Mesothelial cell of epicardium (in vitro differentiated cells): ENCODE data around the gene LRRC49. TPM values are rescaled to one million over a fixed set of nuclear protein-coding genes. Genes with fewer than 3 reads are reported as not detected.
A peak's percentile ranks its signal among the peaks of the same experiment; 100 is the strongest.

Experiments
- DNase-seq, 2 experiments: peaks; one replicate each; pipeline ENCODE4 v3.0.0; 2021; ENCODE audit warnings: low spot score in 2 of 2; ENCODE audit not compliant: unreplicated experiment in 2 of 2
- H3K27ac Mint-ChIP-seq: 2 replicates; pipeline ENCODE4 v1.8.0; 2021; ENCODE audit warnings: mixed read lengths
- H3K27me3 Mint-ChIP-seq: 2 replicates; pipeline ENCODE4 v1.8.0; 2021; ENCODE audit warnings: low read depth, mixed read lengths
- H3K36me3 Mint-ChIP-seq: 2 replicates; pipeline ENCODE4 v1.8.0; 2021; ENCODE audit warnings: mixed read lengths
- H3K4me1 Mint-ChIP-seq: 2 replicates; pipeline ENCODE4 v1.8.0; 2021; ENCODE audit warnings: mixed read lengths
- H3K4me3 Mint-ChIP-seq: 2 replicates; pipeline ENCODE4 v1.8.0; 2021; ENCODE audit warnings: mild to moderate bottlenecking, moderate library complexity, mixed read lengths
- H3K9me3 Mint-ChIP-seq: 2 replicates; pipeline ENCODE4 v1.8.0; 2021; ENCODE audit warnings: mixed read lengths
- CTCF ChIP-seq: fragments of 200-600 bp; sonication (generic); IDR thresholded peaks from one replicate; pipeline ENCODE4 v1.5.0; 2021; ENCODE audit warnings: antibody characterized with exemption; ENCODE audit not compliant: unreplicated experiment
- total RNA-seq: library from RNA; stranded (reverse); gene quantifications from 3 replicates; pipeline ENCODE4 v1.2.1, GENCODE V29; 2021

LRRC49 gene
- total RNA-seq, 1 donor from 2014 or later, result 25.5 TPM

- no peaks in the 10 kb centered on the region for H3K4me1 Mint-ChIP-seq
- TF ChIP-seq CTCF, result no peak
- DNase-seq, result no peak
- no peaks in the 10 kb centered on the region for H3K27me3 Mint-ChIP-seq
- peaks cover 13% of the 10 kb centered on the region for H3K36me3 Mint-ChIP-seq
- no peak overlapping the region for H3K4me3 Mint-ChIP-seq
- no peak overlapping the region for H3K27ac Mint-ChIP-seq
- peaks cover 32% of the 10 kb centered on the region for H3K9me3 Mint-ChIP-seq
Observed at GRCh38 chr15:70964058-70964457, 71.4 kb downstream of the LRRC49 start.

GRCh38 chr15:70964686-70965085, 72.1 kb downstream of the LRRC49 start:
- Mint-ChIP-seq H3K36me3 (peaks cover 16% of the 10 kb centered on the region), H3K27ac (no peak overlapping the region), H3K4me1 (no peaks in the 10 kb centered on the region)

GRCh38 chr15:70967646-70968045, 75.0 kb downstream of the LRRC49 start:
- no peaks in the 10 kb centered on the region for H3K27me3 Mint-ChIP-seq
- H3K36me3 Mint-ChIP-seq, result peaks cover 16% of the 10 kb centered on the region
- H3K4me3 Mint-ChIP-seq, result no peak overlapping the region
- H3K4me1 Mint-ChIP-seq, result no peaks in the 10 kb centered on the region
- H3K27ac Mint-ChIP-seq, result no peak overlapping the region
- no peak for TF ChIP-seq CTCF
- DNase-seq, result no peak
- peaks cover 12% of the 10 kb centered on the region for H3K9me3 Mint-ChIP-seq

More at GRCh38 chr15:70964686-70965085, 72.1 kb downstream of the LRRC49 start:
- no peaks in the 10 kb centered on the region for H3K27me3 Mint-ChIP-seq
- no peak overlapping the region for H3K4me3 Mint-ChIP-seq
- no peak for TF ChIP-seq CTCF
- H3K9me3 Mint-ChIP-seq, result peaks cover 34% of the 10 kb centered on the region
- no peak for DNase-seq

- H3K27me3 Mint-ChIP-seq, result no peaks in the 10 kb centered on the region
- no peak overlapping the region for H3K4me3 Mint-ChIP-seq
- H3K4me1 Mint-ChIP-seq, result peaks cover 4% of the 10 kb centered on the region
- peaks cover 13% of the 10 kb centered on the region for H3K36me3 Mint-ChIP-seq
- peaks cover 15% of the 10 kb centered on the region for H3K9me3 Mint-ChIP-seq
- no peak for DNase-seq
- H3K27ac Mint-ChIP-seq, result peak overlapping the region; percentile 61
- TF ChIP-seq CTCF, result peak; percentile 65
Observed at GRCh38 chr15:70974004-70974832, 81.6 kb downstream of the LRRC49 start.

- Mint-ChIP-seq H3K4me3 (no peak overlapping the region), H3K4me1 (peaks cover 8% of the 10 kb centered on the region), H3K27ac (peak overlapping the region; percentile 66), H3K27me3 (no peaks in the 10 kb centered on the region), H3K9me3 (peaks cover 10% of the 10 kb centered on the region), H3K36me3 (peaks cover 5% of the 10 kb centered on the region)
- no peak for TF ChIP-seq CTCF
- DNase-seq, result no peak
Observed at GRCh38 chr15:70976851-70977250, 84.2 kb downstream of the LRRC49 start.
